Renal cortex interstitium (tissue), 11 donors: Measurements from ENCODE around the gene ZER1. TPM values are rescaled to one million over a fixed set of nuclear protein-coding genes. Genes with fewer than 3 reads are reported as not detected.

Source experiments
- DNase-seq, 11 donors: peaks; one replicate each; pipeline ENCODE4 v3.0.0-alpha.2; 2013; ENCODE audit warnings: low read depth in 9 of 11, low spot score in 4 of 11; ENCODE audit errors: extremely low read depth in 1 of 11
- polyA plus RNA-seq, 3 donors: library from polyadenylated mRNA; unstranded; fragments of 120-200 nt; gene quantifications; one replicate each; pipeline ENCODE4 v1.2.1, GENCODE V29; 2013; ENCODE audit not compliant: insufficient read length in 3 of 3

The ZER1 gene
- polyA plus RNA-seq, 3 donors, result 30.9 to 39.2 (median 38.0) TPM

- no peak for DNase-seq
These were observed 48.3 kb downstream of the ZER1 start for GRCh38 chr9:128723352-128723865.

GRCh38 chr9:128722380-128723351, 49.1 kb downstream of the ZER1 start:
- no peak for DNase-seq

- no peak for DNase-seq
These were observed 50.2 kb downstream of the ZER1 start for GRCh38 chr9:128721487-128722010.

- DNase-seq, result no peak
These were observed 50.8 kb downstream of the ZER1 start for GRCh38 chr9:128720841-128721486.

- no peak for DNase-seq
These were observed 51.7 kb downstream of the ZER1 start for GRCh38 chr9:128719919-128720605.

- DNase-seq, result no peak
These were observed 53.3 kb downstream of the ZER1 start for GRCh38 chr9:128718475-128718874.

GRCh38 chr9:128718047-128718446, 53.7 kb downstream of the ZER1 start:
- DNase-seq, result no peak

- DNase-seq, result no peak
These were observed 55.0 kb downstream of the ZER1 start for GRCh38 chr9:128716581-128717254.

GRCh38 chr9:128715436-128715750, 56.3 kb downstream of the ZER1 start:
- no peak for DNase-seq

- DNase-seq, result no peak
These were observed 56.9 kb downstream of the ZER1 start for GRCh38 chr9:128714586-128715435.

GRCh38 chr9:128713941-128714573, 57.7 kb downstream of the ZER1 start:
- DNase-seq, result no peak

GRCh38 chr9:128713411-128713780, 58.3 kb downstream of the ZER1 start:
- DNase-seq, result no peak

GRCh38 chr9:128712451-128713410, 59.0 kb downstream of the ZER1 start:
- DNase-seq, result no peak

- DNase-seq, result no peak
These were observed 64.3 kb downstream of the ZER1 start for GRCh38 chr9:128707446-128707845.

- DNase-seq, result no peak
These were observed 64.9 kb downstream of the ZER1 start for GRCh38 chr9:128706671-128707381.

GRCh38 chr9:128706045-128706444, 65.7 kb downstream of the ZER1 start:
- no peak for DNase-seq
